Skin epidermis (tissue), 12 donors: Measurements from ENCODE around the gene TIGD7.

ENCODE experiments used
- H3K27ac ChIP-seq, 21 experiments: fragments of 200-600 bp; sonication (generic) in 11 of 21; one replicate each; pipeline ENCODE4 v1.5.0; 2020; ENCODE audit warnings: mild to moderate bottlenecking in 3 of 21, inconsistent platforms in 2 of 21, moderate library complexity in 2 of 21
- H3K4me3 ChIP-seq, 7 experiments: fragments of 200-600 bp; sonication (generic) in 2 of 7; one replicate each; pipeline ENCODE4 v1.5.0; 2020; ENCODE audit warnings: inconsistent platforms in 2 of 7, mild to moderate bottlenecking in 2 of 7, moderate library complexity in 1 of 7

Gene TIGD7

GRCh38 chr16:3252967-3253366, 52.3 kb downstream of the TIGD7 start:
- Histone ChIP-seq H3K27ac (no peak overlapping the region), H3K4me3 (no peak overlapping the region)

GRCh38 chr16:3249451-3249850, 55.8 kb downstream of the TIGD7 start:
- no peak overlapping the region for H3K4me3 ChIP-seq
- H3K27ac ChIP-seq: no peak overlapping the region

GRCh38 chr16:3249020-3249419, 56.2 kb downstream of the TIGD7 start:
- Histone ChIP-seq H3K4me3 (no peak overlapping the region), H3K27ac (no peak overlapping the region)
